ENCODE results near the gene SCMH1.

SCMH1 gene

DNA sequence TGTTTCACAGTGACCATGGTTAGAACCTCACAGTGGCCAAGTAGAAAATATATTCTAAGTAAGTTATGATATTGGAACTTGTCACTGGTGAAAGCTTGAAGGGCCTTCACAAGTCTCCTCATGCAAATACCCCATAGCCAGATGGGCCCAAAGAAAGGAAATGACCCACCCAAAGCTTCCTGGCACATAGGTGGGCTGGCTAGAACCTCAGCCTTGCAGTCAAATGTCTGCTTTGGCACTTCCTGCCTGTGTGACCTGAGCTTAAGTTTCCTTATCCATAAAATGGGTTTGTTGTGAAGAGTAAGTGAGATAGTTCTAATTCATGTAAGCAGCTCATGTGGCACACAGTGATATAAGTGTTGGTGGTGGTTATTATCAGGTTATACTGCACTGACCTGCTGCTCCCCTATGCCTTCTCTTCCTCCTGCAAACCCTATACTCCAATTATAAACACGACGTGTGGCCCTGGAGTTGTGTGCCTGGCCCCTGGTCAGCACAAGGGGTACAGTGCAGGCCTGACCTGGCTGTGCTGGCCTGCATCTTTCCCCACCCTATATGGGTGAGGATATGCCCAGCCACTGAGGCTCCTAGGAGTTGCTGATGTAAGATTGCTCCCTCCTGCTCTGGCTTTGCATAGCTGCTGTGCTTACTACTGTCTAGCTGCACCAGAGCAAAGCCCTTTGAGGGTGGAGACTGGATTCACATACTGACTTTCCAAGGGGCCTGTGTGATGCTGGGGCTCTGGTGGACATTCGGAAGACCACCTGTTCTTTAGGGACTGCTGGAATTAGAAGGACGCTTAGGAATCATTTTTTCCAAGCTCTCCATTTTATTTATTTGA, 215.9 kb downstream of the SCMH1 start:
- no peak for DNase-seq (ENCODE audit: low spot score)

- no peak for DNase-seq (ENCODE audit: low spot score)
These were observed 217.2 kb downstream of the SCMH1 start for GRCh38 chr1:41024953-41025352.

- peak; percentile 68 for DNase-seq (ENCODE audit: low spot score)
These were observed 218.7 kb downstream of the SCMH1 start for GRCh38 chr1:41023279-41023990.

DNA sequence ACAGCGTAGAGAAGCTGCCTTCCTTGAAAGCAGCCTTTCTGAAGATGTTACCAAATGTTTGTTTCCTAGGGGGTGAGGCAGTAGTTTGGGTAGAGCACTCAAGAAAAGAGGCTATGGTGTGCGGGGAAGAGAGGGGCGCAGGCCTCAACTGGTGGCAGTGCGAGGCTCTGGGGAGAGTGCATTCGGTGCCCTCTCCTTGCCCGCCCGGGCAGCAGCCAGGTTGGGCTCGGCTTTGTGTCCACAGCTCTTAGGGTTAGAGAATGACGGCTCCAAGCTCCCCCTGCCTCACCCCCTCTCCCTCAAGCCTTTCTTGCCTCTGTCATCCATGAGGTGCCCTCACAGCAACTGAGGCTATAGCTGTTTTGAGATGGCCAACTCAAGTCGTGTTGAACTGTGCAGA, 219.7 kb downstream of the SCMH1 start:
- DNase-seq (ENCODE audit: low spot score), result no peak

DNA sequence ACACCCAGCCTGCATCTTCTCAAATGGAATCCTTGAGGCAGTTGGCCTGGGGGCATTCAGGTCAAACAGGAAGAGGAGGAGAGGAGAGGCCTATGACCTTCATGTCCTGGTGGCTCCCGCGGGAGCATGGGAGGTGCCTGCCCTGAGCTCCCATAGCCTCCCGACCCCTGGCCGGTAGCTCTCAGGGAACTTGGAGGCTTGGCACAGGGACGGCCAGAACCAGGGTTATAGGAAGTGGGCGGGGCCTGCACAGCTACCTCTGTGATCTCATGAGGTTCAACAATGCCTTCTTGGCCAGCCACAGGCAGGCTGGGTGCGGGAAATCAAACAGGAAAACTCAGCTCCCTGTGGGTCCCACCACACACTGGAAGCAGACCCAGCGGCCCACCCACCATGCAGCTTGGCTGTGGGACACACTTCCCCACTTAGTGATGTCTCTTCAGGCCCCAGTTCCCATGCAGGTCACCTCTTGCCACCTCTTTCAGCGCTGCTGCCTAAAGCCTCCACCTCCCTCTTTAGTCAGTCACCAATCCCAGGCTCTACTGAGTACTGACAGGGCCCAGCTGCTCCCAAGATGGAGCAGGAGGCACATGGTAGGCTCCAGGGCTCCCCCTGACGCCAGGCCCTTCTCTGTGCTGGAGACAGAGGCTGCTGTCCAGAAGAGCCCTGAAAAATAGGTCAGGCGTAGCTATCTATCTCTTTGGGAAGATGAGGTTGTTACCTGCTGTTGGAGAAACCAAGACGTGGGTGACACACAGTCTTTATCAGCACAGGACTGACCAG, 220.4 kb downstream of the SCMH1 start, which contains the start of gene SLFNL1:
TSS of gene SLFNL1 (minus strand) at position 200 of the 783 bp plus-strand sequence. CDS start 1,065 bp downstream, outside the sequence.
- DNase-seq (ENCODE audit: low spot score), result peak; percentile 65

- DNase-seq (ENCODE audit: low spot score), result no peak
These were observed 221.5 kb downstream of the SCMH1 start for GRCh38 chr1:41020654-41021053.

DNA sequence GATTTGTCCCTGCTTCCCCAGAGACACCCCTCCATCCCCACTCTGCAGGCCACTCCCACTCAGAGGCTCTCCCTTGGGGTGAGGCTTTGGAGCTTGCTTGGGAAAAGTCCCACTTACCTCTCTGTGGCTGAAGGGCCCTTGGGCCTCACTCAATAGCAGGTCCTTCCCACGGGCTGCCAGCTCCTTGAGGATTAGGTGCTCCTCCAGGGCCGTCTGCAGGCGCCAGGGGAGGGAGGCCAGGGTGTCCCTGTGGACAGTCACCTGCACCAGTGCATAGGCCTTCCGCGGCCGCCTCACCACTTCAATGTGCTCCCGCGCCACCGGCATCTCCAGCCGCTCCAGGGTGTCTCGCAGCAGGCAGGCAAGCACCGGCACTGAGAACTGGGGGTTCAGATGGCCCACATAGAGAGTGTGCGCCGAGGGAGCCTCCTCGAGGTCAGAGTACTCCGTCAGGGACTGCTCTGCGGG, 222.0 kb downstream of the SCMH1 start:
- no peak for DNase-seq (ENCODE audit: low spot score)

DNA sequence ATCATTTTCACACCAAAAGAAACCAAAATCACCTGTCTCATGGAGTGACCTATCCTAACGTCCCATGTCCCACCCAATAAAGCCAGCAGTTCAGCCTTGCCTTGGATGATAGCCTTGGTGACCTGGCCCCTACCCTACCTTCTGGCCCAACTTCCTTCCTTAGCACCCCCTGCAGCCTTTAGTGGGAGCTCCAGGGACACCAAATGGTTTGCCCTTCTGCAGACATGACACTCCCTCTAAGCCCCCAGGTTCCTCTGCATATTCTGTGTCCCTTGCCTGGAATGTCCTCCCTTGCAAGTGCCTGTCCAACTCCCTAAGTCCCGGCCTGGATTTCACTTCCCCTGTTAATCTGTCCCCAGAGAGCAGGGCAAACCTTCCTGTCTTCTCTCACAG, 222.8 kb downstream of the SCMH1 start:
- DNase-seq (ENCODE audit: low spot score), result no peak

DNA sequence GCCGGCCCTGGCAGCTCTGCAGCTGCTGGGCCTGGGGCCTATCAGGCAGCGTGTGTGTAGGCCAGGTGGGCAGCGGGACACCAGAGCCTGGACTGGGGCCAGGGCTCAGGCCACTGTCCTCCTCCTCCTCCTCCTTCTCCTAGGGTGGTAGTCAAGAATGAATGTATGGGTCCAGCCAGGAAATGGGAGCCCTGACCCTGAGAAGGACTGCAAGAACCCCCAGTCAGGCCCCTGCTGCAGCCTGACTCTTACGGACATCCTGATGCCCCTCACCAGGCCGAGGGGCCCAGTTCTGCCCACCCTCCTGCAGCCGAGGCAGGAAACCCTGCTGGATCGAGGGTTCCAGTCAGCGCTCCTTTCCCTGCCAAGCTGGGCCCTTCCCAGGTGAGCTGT, 224.1 kb downstream of the SCMH1 start:
- DNase-seq (ENCODE audit: low spot score), result no peak

- no peak for DNase-seq (ENCODE audit: low spot score)
These were observed 224.7 kb downstream of the SCMH1 start for GRCh38 chr1:41017141-41018017.

DNA sequence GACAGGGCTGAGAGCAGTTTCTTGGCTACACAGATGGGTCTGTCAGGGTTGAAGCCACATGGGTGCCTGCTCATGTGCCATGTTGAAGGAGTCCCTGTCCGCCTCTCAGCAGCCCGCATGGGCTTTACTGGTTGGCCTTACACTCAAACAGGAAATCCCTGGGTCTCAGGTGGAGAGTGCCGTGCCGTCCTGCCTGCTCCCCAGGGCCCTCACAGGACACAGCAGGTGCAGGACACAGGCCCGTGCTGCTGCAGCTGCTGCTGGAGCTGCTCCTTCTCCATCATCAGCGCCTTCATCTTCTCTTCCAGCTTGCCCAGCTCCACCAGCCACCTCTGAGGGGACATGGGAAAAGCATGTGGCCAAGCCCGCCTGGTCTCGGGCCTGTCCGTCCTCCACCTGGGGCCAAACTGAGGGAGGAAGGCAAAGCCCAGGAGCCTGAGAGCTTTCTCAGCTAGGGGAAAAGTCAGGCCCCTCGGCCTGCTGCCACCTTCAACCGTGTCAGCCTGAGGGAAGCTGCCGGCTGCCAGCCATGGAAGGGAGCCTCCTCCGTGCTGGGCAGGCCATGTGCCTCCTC, 226.1 kb downstream of the SCMH1 start:
- no peak for DNase-seq (ENCODE audit: low spot score)

- DNase-seq (ENCODE audit: low spot score), result no peak
These were observed 226.7 kb downstream of the SCMH1 start for GRCh38 chr1:41015281-41015896.

DNA sequence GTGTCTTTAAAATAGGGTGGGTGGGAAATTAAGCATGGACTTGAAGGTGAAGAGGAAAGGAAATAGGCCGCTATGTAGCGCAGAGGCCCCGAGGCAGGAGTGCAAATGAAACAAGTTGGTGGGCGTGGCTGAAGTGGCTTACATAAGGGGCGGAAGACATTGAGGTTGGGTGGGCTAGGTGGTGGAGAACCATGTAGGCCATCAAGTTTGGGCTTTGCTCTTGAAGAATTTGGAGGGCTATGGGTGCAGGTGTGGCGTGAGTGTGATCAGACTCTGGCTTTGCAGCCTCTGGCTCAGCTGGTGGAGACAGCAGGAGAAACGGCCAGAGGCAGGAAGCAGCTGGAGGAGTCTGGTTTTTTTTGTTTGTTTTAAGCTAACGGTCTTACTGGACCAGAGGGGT, 227.2 kb downstream of the SCMH1 start:
- no peak for DNase-seq (ENCODE audit: low spot score)

- no peak for DNase-seq (ENCODE audit: low spot score)
These were observed 228.3 kb downstream of the SCMH1 start for GRCh38 chr1:41013796-41014195.

GRCh38 chr1:41013024-41013423, 229.1 kb downstream of the SCMH1 start:
- no peak for DNase-seq (ENCODE audit: low spot score)

GRCh38 chr1:41010345-41010744, 231.8 kb downstream of the SCMH1 start:
- no peak for DNase-seq (ENCODE audit: low spot score)

- DNase-seq (ENCODE audit: low spot score), result no peak
These were observed 232.6 kb downstream of the SCMH1 start for GRCh38 chr1:41009466-41009865.

GRCh38 chr1:41006942-41007865, 234.9 kb downstream of the SCMH1 start:
- no peak for DNase-seq (ENCODE audit: low spot score)

DNA sequence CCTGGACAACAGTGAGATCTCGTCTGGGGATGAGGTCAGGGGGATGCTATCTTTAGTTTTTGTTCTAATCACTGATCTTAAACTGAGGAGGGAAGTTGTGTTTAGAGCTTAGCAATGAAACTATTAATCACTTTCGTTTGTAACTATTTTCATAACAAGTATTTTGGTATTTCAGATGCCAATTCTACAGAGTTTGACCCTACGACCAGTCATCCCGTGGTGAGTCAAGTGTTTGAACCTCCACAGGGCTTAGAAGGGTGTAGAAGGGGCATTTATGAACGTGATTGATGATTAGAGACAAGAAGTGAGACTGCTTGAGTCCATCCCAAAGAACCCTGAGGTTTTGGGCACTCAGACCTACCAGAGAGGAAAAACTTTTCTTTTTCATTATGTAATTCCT, 236.2 kb downstream of the SCMH1 start:
- DNase-seq (ENCODE audit: low spot score), result no peak

Data from hepatic stellate cell (primary cell).